ENCODE measurements around the gene SCAF4. TPM values are rescaled to one million over a fixed set of nuclear protein-coding genes. Genes with fewer than 3 reads are reported as not detected.

SCAF4 gene
- total RNA-seq, 1 donor from 2014 or later = 58.9 TPM

- H3K9me3 Mint-ChIP-seq = no peaks in the 10 kb centered on the region
- peaks cover 1% of the 10 kb centered on the region for H3K4me1 Mint-ChIP-seq
- no peak overlapping the region for H3K4me3 Mint-ChIP-seq
- TF ChIP-seq, protein P1, sequence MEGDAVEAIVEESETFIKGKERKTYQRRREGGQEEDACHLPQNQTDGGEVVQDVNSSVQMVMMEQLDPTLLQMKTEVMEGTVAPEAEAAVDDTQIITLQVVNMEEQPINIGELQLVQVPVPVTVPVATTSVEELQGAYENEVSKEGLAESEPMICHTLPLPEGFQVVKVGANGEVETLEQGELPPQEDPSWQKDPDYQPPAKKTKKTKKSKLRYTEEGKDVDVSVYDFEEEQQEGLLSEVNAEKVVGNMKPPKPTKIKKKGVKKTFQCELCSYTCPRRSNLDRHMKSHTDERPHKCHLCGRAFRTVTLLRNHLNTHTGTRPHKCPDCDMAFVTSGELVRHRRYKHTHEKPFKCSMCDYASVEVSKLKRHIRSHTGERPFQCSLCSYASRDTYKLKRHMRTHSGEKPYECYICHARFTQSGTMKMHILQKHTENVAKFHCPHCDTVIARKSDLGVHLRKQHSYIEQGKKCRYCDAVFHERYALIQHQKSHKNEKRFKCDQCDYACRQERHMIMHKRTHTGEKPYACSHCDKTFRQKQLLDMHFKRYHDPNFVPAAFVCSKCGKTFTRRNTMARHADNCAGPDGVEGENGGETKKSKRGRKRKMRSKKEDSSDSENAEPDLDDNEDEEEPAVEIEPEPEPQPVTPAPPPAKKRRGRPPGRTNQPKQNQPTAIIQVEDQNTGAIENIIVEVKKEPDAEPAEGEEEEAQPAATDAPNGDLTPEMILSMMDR (IDR thresholded peaks at IDR 0.05; ENCODE audit: unreplicated experiment) = no peak
- no peak overlapping the region for H3K27ac Mint-ChIP-seq
- peaks cover 12% of the 10 kb centered on the region for H3K36me3 Mint-ChIP-seq
- H3K27me3 Mint-ChIP-seq (ENCODE audit: low read depth) = no peaks in the 10 kb centered on the region
- no peak for DNase-seq (ENCODE audit: low spot score in 2 of 2, unreplicated experiment in 2 of 2)
These were observed 58.5 kb downstream of the SCAF4 start for GRCh38 chr21:31673321-31673912.

GRCh38 chr21:31671931-31672330 is 60.0 kb downstream of the SCAF4 start:
- Mint-ChIP-seq H3K4me1 (peaks cover 4% of the 10 kb centered on the region), H3K36me3 (peaks cover 12% of the 10 kb centered on the region), H3K27me3 (ENCODE audit: low read depth) (no peaks in the 10 kb centered on the region), H3K27ac (no peak overlapping the region), H3K9me3 (no peaks in the 10 kb centered on the region), H3K4me3 (no peak overlapping the region)
- no peak for DNase-seq (ENCODE audit: low spot score in 2 of 2, unreplicated experiment in 2 of 2)
- TF ChIP-seq, protein P1 (IDR thresholded peaks at IDR 0.05; ENCODE audit: unreplicated experiment) = no peak

DNA sequence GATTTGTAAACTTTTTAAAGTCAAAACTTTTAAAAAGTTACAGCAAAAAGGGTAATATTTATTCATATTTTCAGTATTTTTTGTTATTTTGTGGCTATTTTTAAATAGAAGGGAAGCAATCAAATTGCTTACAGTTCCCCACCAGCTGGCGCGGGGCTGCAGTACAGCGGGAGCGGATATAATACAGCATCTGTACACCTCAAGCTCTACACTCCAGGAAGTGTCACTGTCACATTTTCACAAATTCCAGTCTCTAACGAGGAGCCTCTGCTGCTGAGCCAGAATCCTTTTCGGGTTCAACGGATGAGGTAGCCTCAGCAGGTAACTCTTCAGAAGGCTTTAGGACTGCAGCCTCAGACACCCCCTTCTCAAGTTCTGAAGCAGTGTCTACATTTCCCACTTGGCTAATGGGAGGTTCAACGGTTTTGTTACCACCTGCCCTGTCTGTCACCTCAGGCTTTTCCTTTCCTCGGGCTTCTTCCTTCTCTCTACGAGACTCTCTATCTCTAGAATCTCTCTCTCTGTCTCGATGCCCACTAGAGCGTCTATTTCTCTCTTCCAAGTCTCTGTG is 60.7 kb downstream of the SCAF4 start:
- H3K4me3 Mint-ChIP-seq = no peak overlapping the region
- no peaks in the 10 kb centered on the region for H3K9me3 Mint-ChIP-seq
- DNase-seq (ENCODE audit: low spot score in 2 of 2, unreplicated experiment in 2 of 2) = no peak
- TF ChIP-seq, protein P1 (IDR thresholded peaks at IDR 0.05; ENCODE audit: unreplicated experiment) = no peak
- H3K4me1 Mint-ChIP-seq = peaks cover 7% of the 10 kb centered on the region
- H3K27me3 Mint-ChIP-seq (ENCODE audit: low read depth) = no peaks in the 10 kb centered on the region
- H3K36me3 Mint-ChIP-seq = peaks cover 14% of the 10 kb centered on the region
- H3K27ac Mint-ChIP-seq = no peak overlapping the region

DNA sequence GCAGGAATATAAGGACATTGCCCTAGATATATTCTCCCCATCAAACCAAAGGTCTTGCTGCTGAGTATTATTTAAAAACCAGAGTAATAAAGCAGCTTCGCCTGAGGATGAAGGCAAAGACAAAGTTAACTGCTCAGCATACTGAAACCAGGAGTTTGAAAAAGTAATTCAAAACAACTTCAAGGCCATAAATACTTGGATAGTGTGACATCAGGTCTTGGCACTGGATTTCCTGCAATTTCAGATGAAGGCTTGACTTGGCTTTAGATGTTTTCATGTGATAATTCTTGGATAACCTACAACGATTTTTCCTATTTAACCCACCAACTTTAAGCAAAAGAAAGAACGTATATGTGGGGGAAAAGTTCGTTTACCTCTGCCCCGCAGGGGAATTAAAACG is 61.8 kb downstream of the SCAF4 start:
- no peak overlapping the region for H3K4me3 Mint-ChIP-seq
- H3K27ac Mint-ChIP-seq = no peak overlapping the region
- H3K4me1 Mint-ChIP-seq = peaks cover 12% of the 10 kb centered on the region
- H3K27me3 Mint-ChIP-seq (ENCODE audit: low read depth) = no peaks in the 10 kb centered on the region
- no peak for DNase-seq (ENCODE audit: low spot score in 2 of 2, unreplicated experiment in 2 of 2)
- H3K9me3 Mint-ChIP-seq = no peaks in the 10 kb centered on the region
- TF ChIP-seq, protein P1 (IDR thresholded peaks at IDR 0.05; ENCODE audit: unreplicated experiment) = no peak
- H3K36me3 Mint-ChIP-seq = peaks cover 14% of the 10 kb centered on the region

DNA sequence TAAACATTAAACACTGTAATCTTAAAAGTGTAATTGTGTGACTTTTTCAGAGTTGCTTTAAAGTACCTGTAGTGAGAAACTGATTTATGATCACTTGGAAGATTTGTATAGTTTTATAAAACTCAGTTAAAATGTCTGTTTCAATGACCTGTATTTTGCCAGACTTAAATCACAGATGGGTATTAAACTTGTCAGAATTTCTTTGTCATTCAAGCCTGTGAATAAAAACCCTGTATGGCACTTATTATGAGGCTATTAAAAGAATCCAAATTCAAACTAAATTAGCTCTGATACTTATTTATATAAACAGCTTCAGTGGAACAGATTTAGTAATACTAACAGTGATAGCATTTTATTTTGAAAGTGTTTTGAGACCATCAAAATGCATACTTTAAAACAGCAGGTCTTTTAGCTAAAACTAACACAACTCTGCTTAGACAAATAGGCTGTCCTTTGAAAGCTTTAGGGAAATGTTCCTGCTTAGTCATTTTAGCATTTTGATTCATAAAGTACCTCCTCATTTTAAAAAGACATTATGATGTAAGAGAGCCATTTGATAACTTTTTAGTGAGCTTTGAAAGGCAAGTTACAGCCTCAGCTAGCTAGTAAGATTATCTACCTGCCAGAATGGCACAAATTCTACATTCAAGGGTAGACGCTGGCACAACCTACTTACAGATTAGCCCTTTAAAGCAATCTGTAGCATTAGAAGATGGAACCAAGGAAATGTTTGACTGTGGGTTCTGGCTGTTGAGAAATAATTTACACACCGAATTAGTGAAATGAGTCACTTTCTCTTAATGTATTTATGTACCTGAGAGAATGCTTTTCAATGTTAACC is 63.0 kb downstream of the SCAF4 start:
- Mint-ChIP-seq H3K27me3 (ENCODE audit: low read depth) (no peaks in the 10 kb centered on the region), H3K4me3 (no peak overlapping the region), H3K27ac (peak overlapping the region; percentile 50), H3K9me3 (no peaks in the 10 kb centered on the region), H3K4me1 (peaks cover 14% of the 10 kb centered on the region), H3K36me3 (peaks cover 20% of the 10 kb centered on the region)
- DNase-seq (ENCODE audit: low spot score in 2 of 2, unreplicated experiment in 2 of 2) = no peak
- TF ChIP-seq, protein P1 (IDR thresholded peaks at IDR 0.05; ENCODE audit: unreplicated experiment) = no peak

Measured in mesothelial cell of epicardium (in vitro differentiated cells).